HG03378 (cell line): ENCODE data around the gene DPP3.
A peak's percentile ranks its signal among the peaks of the same experiment; 100 is the strongest.
"Not testable (repeated sequence)": the region's sequence is repeated elsewhere in the genome, so short reads cannot be mapped to it uniquely, and the experiment has no call there.

Source experiments
- ATAC-seq: cut with Tn5 transposase; IDR thresholded peaks from one replicate; pipeline ENCODE4 v1.9.1; 2021; ENCODE audit warnings: mild to moderate bottlenecking, moderate library complexity; ENCODE audit not compliant: unreplicated experiment

DPP3 gene

GRCh38 chr11:66480117-66480938 lies at the start of gene DPP3:
Gene DPP3 (plus strand): TSS chr11:66480434. CDS start chr11:66482201, 1,767 bp downstream.
- ATAC-seq: peak; percentile 70

- ATAC-seq: not testable (repeated sequence)
Observed at GRCh38 chr11:66431287-66431686, 48.9 kb upstream of the DPP3 start.

- ATAC-seq: not testable (repeated sequence)
Observed at GRCh38 chr11:66431871-66432329, 48.3 kb upstream of the DPP3 start.

GRCh38 chr11:66432597-66432996 lies 47.6 kb upstream of the DPP3 start:
- ATAC-seq: no peak

- no peak for ATAC-seq
Observed at GRCh38 chr11:66437979-66438503, 42.2 kb upstream of the DPP3 start.

GRCh38 chr11:66438504-66439466 lies 41.4 kb upstream of the DPP3 start, which contains the start of gene MRPL11:
Gene MRPL11 (minus strand): TSS chr11:66438848. CDS start chr11:66438754, 94 bp downstream.
- ATAC-seq: peak; percentile 91

GRCh38 chr11:66440101-66440939 lies 39.9 kb upstream of the DPP3 start:
- ATAC-seq: not testable (repeated sequence)

- not testable (repeated sequence) for ATAC-seq
Observed at GRCh38 chr11:66440940-66441282, 39.3 kb upstream of the DPP3 start.

GRCh38 chr11:66443602-66444001 lies 36.6 kb upstream of the DPP3 start:
- ATAC-seq: no peak

- no peak for ATAC-seq
Observed at GRCh38 chr11:66447012-66447411, 33.2 kb upstream of the DPP3 start.

- ATAC-seq: no peak
Observed at GRCh38 chr11:66448523-66448922, 31.7 kb upstream of the DPP3 start.

GRCh38 chr11:66450560-66450959 lies 29.7 kb upstream of the DPP3 start:
- no peak for ATAC-seq

- no peak for ATAC-seq
Observed at GRCh38 chr11:66451663-66452062, 28.6 kb upstream of the DPP3 start.

GRCh38 chr11:66454247-66454646 lies 26.0 kb upstream of the DPP3 start:
- no peak for ATAC-seq

- no peak for ATAC-seq
Observed at GRCh38 chr11:66454828-66455227, 25.4 kb upstream of the DPP3 start.

- ATAC-seq: no peak
Observed at GRCh38 chr11:66457826-66458225, 22.4 kb upstream of the DPP3 start.

GRCh38 chr11:66459138-66459778 lies 21.0 kb upstream of the DPP3 start:
- no peak for ATAC-seq

- ATAC-seq: no peak
Observed at GRCh38 chr11:66462010-66462409, 18.2 kb upstream of the DPP3 start.

GRCh38 chr11:66462911-66463310 lies 17.3 kb upstream of the DPP3 start:
- no peak for ATAC-seq

GRCh38 chr11:66464116-66464515 lies 16.1 kb upstream of the DPP3 start:
- ATAC-seq: not testable (repeated sequence)
